Activated T-helper 1 cell treated with Interleukin-2 at 50 U/mL for 16 hours (primary cell): ENCODE data around the gene PRSS1.
A peak's percentile ranks its signal among the peaks of the same experiment; 100 is the strongest.
"Not testable (repeated sequence)": the region's sequence is repeated elsewhere in the genome, so short reads cannot be mapped to it uniquely, and the experiment has no call there.

Source experiments
- DNase-seq: peaks from one replicate; pipeline ENCODE4 v3.0.0-alpha.2; 2020; ENCODE audit warnings: low read depth

Gene PRSS1

DNA sequence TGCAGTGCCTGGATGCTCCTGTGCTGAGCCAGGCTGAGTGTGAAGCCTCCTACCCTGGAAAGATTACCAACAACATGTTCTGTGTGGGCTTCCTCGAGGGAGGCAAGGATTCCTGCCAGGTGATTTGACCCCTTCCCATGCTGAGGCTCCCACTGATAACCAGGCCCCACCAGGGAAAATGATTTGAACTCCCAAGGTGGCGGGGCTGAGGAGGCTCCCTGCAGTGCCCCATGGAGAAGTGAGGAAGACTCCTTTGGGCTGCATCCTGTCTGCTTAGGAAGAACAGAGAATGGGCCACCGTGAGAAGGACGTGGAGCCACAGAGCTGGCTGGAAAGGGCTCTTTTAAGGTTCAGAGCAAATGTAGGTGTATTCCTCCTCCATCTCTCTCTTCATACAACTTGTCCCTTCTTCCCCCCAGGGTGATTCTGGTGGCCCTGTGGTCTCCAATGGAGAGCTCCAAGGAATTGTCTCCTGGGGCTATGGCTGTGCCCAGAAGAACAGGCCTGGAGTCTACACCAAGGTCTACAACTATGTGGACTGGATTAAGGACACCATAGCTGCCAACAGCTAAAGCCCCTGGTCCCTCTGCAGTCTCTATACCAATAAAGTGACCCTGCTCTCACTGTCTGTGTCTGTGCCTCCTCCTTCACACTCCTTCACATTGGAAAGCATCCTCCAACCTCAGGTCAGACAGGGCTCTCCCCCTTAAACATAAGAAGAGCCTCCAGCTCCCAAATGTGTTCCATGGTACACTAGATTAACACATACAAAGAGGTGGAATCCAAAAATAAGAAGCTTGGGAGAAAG lies 24.9 kb downstream of the PRSS1 start:
- no peak for DNase-seq

DNA sequence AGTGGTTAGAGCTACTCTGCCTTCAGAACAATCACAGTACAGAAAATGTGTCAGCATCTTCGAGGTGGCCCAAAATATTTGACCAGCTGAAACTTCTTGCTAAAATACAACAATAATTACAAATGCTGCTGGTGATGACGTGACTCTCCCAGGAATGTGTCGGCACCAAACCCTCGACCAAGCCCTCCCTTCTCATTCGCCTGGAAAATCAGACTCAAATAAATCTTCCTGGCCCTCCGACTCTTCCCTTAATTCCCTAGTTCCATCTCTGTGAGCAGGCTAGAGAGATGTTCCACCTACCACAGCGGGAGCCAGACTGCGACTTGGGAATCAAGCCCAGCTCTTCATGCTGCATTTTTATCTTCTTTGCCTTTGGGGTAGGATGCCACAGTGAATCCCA lies 25.6 kb downstream of the PRSS1 start:
- no peak for DNase-seq

GRCh38 chr7:142775351-142776115 lies 26.3 kb downstream of the PRSS1 start:
- DNase-seq = not testable (repeated sequence)

- DNase-seq = no peak
Observed at GRCh38 chr7:142776206-142776844, 27.1 kb downstream of the PRSS1 start.

GRCh38 chr7:142776845-142777225 lies 27.6 kb downstream of the PRSS1 start:
- DNase-seq = not testable (repeated sequence)

DNA sequence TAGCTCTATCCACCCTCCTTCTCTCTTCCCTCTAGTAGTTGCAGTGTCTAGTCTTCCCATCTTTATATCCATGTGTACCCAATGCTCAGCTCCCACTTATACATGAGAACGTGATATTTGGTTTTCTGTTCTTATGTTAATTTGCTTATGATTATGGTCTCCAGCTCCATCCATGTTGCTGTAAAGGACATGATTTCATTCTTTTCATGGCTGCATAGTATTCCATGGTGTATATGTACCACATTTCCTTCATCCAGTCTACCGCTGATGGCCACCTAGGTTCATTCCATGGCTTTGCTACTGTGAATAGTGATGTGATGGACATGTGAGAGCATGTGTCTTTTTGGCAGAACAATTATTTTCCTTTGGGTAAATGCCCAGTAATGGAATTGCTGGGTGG lies 28.0 kb downstream of the PRSS1 start:
- no peak for DNase-seq

DNA sequence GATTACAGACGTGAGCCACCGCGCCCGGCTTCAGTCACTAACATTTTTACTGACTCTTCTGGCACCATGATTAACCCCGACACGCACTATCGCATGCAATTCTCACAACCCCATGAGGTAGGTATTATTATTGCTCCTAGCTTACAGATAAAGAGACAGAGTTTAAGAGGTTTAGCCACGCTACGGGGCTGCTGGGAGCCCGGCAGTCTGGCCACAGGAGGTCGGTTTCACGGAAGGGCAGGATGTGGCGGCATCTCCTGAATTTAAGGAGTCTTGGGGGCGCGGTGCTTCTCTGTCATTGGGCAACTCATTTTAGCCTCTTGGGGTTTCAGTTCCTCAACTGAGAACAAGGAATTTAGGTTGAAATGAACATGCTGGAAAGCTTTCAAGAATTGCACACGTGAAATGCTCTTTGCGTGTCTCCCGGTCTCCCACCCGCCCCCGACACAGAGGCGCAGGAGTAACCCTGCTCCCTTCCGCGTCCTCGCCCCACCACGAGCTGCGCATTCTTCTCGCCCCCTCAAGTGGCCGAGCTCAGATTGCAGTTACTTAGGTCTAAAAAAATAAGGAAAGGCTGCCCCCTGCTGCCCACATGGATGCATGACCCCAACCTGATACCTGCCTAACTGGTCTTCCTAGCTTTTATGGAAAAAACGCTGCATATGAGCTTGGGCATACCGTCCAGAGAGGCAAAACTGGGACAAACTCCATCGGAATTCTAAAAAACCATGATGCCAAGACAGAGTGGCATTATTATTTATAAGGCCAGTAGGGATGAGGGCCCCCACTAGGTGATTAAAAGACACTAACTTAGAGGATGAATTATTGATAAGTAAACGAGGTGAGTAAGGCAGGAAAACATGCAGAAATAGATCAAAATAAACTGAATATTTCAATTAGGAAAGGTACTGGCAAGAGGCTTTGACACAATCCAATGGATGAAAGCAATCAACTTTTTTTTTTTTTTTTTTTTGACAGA lies 33.9 kb downstream of the PRSS1 start:
- DNase-seq = peak; percentile 63

GRCh38 chr7:142784096-142784495 lies 34.8 kb downstream of the PRSS1 start:
- no peak for DNase-seq

- no peak for DNase-seq
Observed at GRCh38 chr7:142784716-142785115, 35.4 kb downstream of the PRSS1 start.

DNA sequence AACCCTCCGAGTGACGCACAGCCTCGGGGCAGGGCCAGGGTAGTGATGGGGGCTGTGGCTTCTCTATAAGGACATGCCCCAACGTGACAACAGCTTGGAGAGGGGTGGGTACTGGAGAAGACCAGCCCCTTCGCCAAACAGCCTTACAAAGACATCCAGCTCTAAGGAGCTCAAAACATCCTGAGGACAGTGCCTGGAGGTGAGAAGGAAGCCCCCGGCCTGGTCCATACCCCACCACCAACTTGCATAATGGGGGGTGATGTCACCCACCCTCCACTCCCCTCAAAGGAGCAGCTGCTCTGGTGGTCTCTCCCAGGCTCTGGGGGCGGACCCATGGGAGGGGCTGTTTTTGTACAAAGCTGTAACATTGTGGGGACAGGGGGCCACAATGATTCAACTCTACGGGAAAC lies 36.6 kb downstream of the PRSS1 start:
- peak; percentile 64 for DNase-seq

- no peak for DNase-seq
Observed at GRCh38 chr7:142787034-142787768, 37.9 kb downstream of the PRSS1 start.

GRCh38 chr7:142787783-142788182 lies 38.5 kb downstream of the PRSS1 start:
- DNase-seq = no peak

DNA sequence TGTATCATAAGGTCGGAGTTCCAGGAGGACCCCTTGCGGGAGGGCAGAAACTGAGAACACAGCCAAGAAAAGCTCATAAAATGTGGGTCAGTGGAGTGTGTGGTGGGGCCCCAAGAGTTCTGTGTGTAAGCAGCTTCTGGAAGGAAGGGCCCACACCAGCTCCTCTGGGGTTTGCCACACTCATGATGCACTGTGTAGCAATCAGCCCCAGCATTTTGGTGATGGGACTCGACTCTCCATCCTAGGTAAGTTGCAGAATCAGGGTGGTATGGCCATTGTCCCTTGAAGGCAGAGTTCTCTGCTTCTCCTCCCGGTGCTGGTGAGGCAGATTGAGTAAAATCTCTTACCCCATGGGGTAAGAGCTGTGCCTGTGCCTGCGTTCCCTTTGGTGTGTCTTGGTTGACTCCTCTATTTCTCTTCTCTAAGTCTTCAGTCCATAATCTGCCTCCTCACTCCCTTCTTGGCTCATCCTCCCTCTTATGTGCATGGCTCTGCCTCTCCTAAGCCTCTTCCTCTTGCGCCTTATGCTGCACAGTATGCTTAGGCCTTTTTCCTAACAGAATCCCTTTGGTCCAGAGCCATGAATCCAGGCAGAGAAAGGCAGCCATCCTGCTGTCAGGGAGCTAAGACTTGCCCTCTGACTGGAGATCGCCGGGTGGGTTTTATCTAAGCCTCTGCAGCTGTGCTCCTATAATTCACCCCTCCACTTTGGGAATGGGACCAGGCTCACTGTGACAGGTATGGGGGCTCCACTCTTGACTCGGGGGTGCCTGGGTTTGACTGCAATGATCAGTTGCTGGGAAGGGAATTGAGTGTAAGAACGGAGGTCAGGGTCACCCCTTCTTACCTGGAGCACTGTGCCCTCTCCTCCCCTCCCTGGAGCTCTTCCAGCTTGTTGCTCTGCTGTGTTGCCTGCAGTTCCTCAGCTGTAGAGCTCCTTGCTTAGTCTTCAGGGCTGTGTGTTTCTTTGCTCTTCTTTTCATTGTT lies 39.3 kb downstream of the PRSS1 start:
- no peak for DNase-seq

DNA sequence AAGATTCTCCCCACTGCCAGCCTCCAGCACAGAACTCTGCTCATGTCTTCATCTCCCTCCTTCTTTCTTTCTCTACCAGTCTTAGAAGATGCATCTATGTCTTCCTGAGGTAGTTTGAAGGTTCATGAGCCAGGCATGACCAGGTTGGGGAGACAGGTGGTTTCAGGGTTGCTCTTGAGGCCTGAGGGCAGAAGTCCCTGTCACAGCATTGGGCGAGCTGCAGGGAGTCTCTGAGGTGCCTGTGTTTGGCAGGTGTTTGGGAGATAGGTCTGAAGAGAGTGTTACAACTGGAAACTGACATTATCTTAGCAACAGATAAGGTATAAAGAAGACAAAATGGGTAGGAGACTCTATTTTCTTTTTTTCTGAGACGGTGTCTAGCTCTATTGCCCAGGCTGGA lies 40.2 kb downstream of the PRSS1 start:
- no peak for DNase-seq

DNA sequence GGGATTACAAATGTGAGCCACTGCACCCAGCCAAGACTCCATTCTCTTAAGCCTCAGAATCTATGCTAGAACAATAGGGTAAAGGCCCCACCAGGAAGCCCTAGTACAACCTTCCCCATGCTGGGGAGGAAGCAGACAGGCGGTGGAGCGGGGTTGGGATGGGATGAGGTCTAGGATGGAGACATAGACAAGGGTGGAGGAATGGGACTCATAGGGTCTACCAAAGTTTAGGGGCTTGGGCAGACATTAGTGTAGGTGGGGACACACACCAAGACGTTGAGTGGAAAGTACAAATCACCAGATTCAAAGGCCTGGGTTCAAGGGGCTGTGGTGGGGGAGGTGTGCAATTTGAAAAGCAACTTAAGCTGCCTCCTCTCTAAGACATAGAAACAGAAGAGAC lies 40.8 kb downstream of the PRSS1 start:
- no peak for DNase-seq

- no peak for DNase-seq
Observed at GRCh38 chr7:142790555-142790954, 41.3 kb downstream of the PRSS1 start.

GRCh38 chr7:142791502-142791901 lies 42.2 kb downstream of the PRSS1 start:
- DNase-seq = no peak

- no peak for DNase-seq
Observed at GRCh38 chr7:142792129-142792528, 42.9 kb downstream of the PRSS1 start.

GRCh38 chr7:142792593-142792992 lies 43.3 kb downstream of the PRSS1 start:
- no peak for DNase-seq

DNA sequence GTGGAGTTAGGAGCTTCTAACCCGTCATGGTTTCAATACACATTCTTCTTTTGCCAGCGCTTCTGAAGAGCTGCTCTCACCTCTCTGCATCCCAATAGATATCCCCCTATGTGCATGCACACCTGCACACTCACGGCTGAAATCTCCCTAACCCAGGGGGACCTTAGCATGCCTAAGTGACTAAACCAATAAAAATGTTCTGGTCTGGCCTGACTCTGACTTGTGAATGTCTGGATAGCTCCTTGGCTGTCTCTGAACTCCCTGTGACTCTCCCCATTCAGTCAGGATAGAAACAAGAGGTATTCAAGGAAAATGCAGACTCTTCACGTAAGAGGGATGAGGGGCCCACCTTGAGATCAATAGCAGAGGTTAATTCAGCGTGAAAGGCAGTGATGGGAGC lies 43.9 kb downstream of the PRSS1 start:
- no peak for DNase-seq
